Choroid plexus epithelial cell (primary cell): ENCODE results near the gene MYO9B.

ENCODE experiments used
- DNase-seq: peaks from one replicate; pipeline ENCODE4 v3.0.0-alpha.2; 2010; ENCODE audit warnings: low read depth
- H3K4me3 ChIP-seq: 2 replicates; pipeline ENCODE4 v1.5.1; 2011; ENCODE audit warnings: low read depth, mild to moderate bottlenecking, control low read depth, low read length, moderate library complexity
- CTCF ChIP-seq: conservative IDR thresholded peaks from 2 replicates; pipeline ENCODE4 v1.5.1; 2011; ENCODE audit warnings: low read depth, mild to moderate bottlenecking, control low read depth, inconsistent platforms, low read length, moderate library complexity

MYO9B gene

GRCh38 chr19:17109300-17109699 lies 33.7 kb downstream of the MYO9B start:
- no peak for TF ChIP-seq CTCF
- no peak overlapping the region for H3K4me3 ChIP-seq
- no peak for DNase-seq

- no peak for TF ChIP-seq CTCF
- DNase-seq = no peak
- no peak overlapping the region for H3K4me3 ChIP-seq
Measured at GRCh38 chr19:17109962-17110598, 34.5 kb downstream of the MYO9B start.

- no peak overlapping the region for H3K4me3 ChIP-seq
- TF ChIP-seq CTCF = no peak
- no peak for DNase-seq
Measured at GRCh38 chr19:17110599-17110966, 35.0 kb downstream of the MYO9B start.

- no peak for DNase-seq
- H3K4me3 ChIP-seq = no peak overlapping the region
Measured at GRCh38 chr19:17111766-17112165, 36.2 kb downstream of the MYO9B start.

GRCh38 chr19:17112271-17112670 lies 36.7 kb downstream of the MYO9B start:
- DNase-seq = no peak
- TF ChIP-seq CTCF = no peak
- H3K4me3 ChIP-seq = no peak overlapping the region

More at GRCh38 chr19:17111766-17112165, 36.2 kb downstream of the MYO9B start:
- no peak for TF ChIP-seq CTCF

GRCh38 chr19:17112700-17113099 lies 37.1 kb downstream of the MYO9B start:
- DNase-seq = no peak
- H3K4me3 ChIP-seq = no peak overlapping the region
- TF ChIP-seq CTCF = no peak

- TF ChIP-seq CTCF = no peak
Measured at GRCh38 chr19:17113127-17113785, 37.7 kb downstream of the MYO9B start.

More at GRCh38 chr19:17113127-17113785, 37.7 kb downstream of the MYO9B start:
- no peak for DNase-seq
- H3K4me3 ChIP-seq = no peak overlapping the region
